ENCODE measurements around the gene THRB.

The THRB gene

DNA sequence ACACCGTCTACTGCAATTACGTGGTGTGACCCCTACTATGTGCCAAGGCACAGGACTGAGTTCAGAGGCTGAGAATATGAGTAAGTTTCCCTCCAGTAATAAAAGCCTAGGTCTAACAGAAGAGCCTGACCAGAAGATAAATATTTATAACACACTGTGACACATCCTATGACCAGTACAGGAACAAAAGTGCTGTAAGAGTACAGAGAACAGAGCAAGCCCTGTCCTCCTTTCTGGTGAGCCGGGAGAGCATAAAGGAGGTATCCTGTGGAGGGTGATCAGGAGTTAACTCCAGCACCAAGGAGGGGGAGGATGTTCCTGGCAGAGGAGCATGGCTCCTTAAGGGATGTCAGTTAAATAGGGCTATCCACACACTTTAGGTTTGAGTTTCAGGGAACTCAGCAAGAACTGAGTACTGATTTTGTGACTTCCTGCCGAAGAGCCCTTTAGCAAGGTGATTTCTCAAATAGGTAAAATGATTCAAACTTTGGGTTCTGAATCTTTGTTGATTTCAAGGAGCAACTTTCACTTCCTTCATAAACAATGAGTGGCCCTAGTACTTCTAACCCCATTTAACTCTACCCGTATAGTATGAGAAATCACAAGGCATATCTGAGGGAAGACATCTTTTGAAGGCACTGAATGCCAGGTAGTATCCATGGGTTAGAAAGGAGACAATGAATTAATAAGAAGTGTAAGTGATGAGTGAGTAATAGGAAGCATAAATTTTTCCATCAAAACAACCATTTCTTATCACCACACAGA is 198.0 kb downstream of the THRB start:
- no peak overlapping the region for H2AFZ ChIP-seq (ENCODE audit: low read depth, low read length)
- H3K4me3 ChIP-seq (ENCODE audit: low read length) = no peak overlapping the region
- H3K27me3 ChIP-seq (ENCODE audit: insufficient read depth, low read length) = peaks cover 3% of the 10 kb centered on the region
- no peaks in the 10 kb centered on the region for H3K4me1 ChIP-seq (ENCODE audit: insufficient read depth, low read length)
- H3K9me3 ChIP-seq (ENCODE audit: low read length) = no peaks in the 10 kb centered on the region
- no peaks in the 10 kb centered on the region for H3K36me3 ChIP-seq (ENCODE audit: insufficient read depth, low read length)

- no peaks in the 10 kb centered on the region for H3K36me3 ChIP-seq (ENCODE audit: insufficient read depth, low read length)
- no peaks in the 10 kb centered on the region for H3K9me3 ChIP-seq (ENCODE audit: low read length)
- H3K27me3 ChIP-seq (ENCODE audit: insufficient read depth, low read length) = no peaks in the 10 kb centered on the region
- H3K4me1 ChIP-seq (ENCODE audit: insufficient read depth, low read length) = no peaks in the 10 kb centered on the region
- no peak overlapping the region for H2AFZ ChIP-seq (ENCODE audit: low read depth, low read length)
- no peak overlapping the region for H3K4me3 ChIP-seq (ENCODE audit: low read length)
These were observed 200.5 kb downstream of the THRB start for GRCh38 chr3:24294150-24294549.

GRCh38 chr3:24291646-24292045 is 203.0 kb downstream of the THRB start:
- Histone ChIP-seq H2AFZ (ENCODE audit: low read depth, low read length) (no peak overlapping the region), H3K27me3 (ENCODE audit: insufficient read depth, low read length) (no peaks in the 10 kb centered on the region), H3K36me3 (ENCODE audit: insufficient read depth, low read length) (no peaks in the 10 kb centered on the region), H3K9me3 (ENCODE audit: low read length) (no peaks in the 10 kb centered on the region), H3K4me3 (ENCODE audit: low read length) (no peak overlapping the region), H3K4me1 (ENCODE audit: insufficient read depth, low read length) (no peaks in the 10 kb centered on the region)

DNA sequence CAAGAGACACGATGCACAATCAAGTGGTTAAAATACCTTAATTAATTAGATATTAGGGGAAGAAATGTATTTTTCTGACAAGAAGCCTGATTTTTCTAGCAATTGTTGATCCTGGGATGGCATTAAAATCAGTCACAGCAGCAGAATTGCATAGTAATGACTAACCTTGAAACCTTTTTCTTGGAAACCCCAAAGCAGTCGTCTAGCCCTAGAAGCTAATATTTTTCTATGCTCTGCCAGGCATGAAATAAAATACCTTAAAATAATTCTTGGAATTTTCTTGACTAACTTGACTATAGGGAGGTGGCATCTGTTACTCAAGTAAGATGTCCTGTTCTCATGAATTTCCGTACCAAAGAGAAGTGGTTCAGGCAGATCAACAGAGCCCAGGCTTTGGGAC is 204.1 kb downstream of the THRB start:
- Histone ChIP-seq H3K36me3 (ENCODE audit: insufficient read depth, low read length) (no peaks in the 10 kb centered on the region), H3K4me1 (ENCODE audit: insufficient read depth, low read length) (no peaks in the 10 kb centered on the region), H2AFZ (ENCODE audit: low read depth, low read length) (no peak overlapping the region), H3K9me3 (ENCODE audit: low read length) (no peaks in the 10 kb centered on the region), H3K27me3 (ENCODE audit: insufficient read depth, low read length) (no peaks in the 10 kb centered on the region), H3K4me3 (ENCODE audit: low read length) (no peak overlapping the region)

- Histone ChIP-seq H2AFZ (ENCODE audit: low read depth, low read length) (no peak overlapping the region), H3K4me3 (ENCODE audit: low read length) (no peak overlapping the region), H3K27me3 (ENCODE audit: insufficient read depth, low read length) (no peaks in the 10 kb centered on the region), H3K9me3 (ENCODE audit: low read length) (no peaks in the 10 kb centered on the region), H3K36me3 (ENCODE audit: insufficient read depth, low read length) (no peaks in the 10 kb centered on the region), H3K4me1 (ENCODE audit: insufficient read depth, low read length) (no peaks in the 10 kb centered on the region)
These were observed 206.0 kb downstream of the THRB start for GRCh38 chr3:24288496-24289236.

DNA sequence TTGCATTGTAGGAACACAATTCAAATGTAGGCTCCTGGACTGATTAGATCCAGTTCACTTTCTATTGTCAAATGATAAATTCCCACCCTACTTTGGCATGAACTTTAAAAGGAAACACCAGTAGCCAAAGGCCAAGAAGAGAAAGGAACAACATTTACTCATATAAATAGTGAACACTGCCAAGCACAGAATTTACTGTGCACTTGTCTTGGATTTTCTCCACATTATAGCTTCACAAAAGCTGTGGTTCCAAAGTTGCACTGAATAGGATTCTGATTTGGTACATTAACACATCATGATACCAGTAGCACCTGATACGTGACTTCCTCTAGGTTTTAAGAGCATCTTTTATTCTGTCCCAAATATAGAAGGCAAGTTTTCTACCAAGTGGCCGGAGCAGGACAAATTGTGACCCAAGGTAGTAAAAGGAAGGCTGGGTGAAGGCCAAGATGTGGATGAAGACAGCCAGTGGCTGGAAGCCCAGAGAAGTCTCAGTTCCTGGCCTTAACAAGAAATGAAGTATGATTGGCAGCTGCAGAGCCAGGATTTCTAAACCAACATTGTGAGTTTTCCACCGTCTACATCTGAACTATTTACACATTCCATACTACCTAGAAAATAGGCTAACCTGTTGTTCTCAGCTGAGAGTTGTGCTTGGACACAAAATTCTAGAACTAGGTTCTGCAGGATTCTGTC is 206.7 kb downstream of the THRB start:
- no peak overlapping the region for H3K4me3 ChIP-seq (ENCODE audit: low read length)
- H3K27me3 ChIP-seq (ENCODE audit: insufficient read depth, low read length) = no peaks in the 10 kb centered on the region
- no peaks in the 10 kb centered on the region for H3K4me1 ChIP-seq (ENCODE audit: insufficient read depth, low read length)
- H3K36me3 ChIP-seq (ENCODE audit: insufficient read depth, low read length) = no peaks in the 10 kb centered on the region
- H2AFZ ChIP-seq (ENCODE audit: low read depth, low read length) = no peak overlapping the region
- H3K9me3 ChIP-seq (ENCODE audit: low read length) = no peaks in the 10 kb centered on the region

DNA sequence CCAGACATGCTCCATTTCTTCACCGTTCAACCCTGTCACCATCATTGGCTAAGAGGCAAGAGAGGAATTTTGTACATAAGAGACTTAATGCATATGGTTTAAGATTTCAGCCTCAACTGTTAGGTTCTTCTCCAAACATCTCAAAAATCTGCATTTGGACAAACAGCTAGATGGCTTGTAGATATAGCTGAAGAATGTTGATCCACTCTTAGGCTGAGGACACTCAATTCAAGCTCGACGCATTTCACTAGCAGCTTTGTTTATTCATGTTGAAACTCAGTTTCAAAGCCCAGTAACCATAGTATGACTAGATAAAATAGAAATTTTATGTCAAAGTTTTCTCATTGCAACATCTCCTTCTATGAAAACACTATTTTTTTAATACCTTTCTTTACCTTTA is 208.2 kb downstream of the THRB start:
- H3K9me3 ChIP-seq (ENCODE audit: low read length) = no peaks in the 10 kb centered on the region
- H3K36me3 ChIP-seq (ENCODE audit: insufficient read depth, low read length) = no peaks in the 10 kb centered on the region
- H3K27me3 ChIP-seq (ENCODE audit: insufficient read depth, low read length) = no peaks in the 10 kb centered on the region
- no peak overlapping the region for H2AFZ ChIP-seq (ENCODE audit: low read depth, low read length)
- H3K4me3 ChIP-seq (ENCODE audit: low read length) = no peak overlapping the region
- H3K4me1 ChIP-seq (ENCODE audit: insufficient read depth, low read length) = no peaks in the 10 kb centered on the region

GRCh38 chr3:24278543-24278942 is 216.1 kb downstream of the THRB start:
- H3K4me3 ChIP-seq (ENCODE audit: low read length) = no peak overlapping the region
- no peak overlapping the region for H2AFZ ChIP-seq (ENCODE audit: low read depth, low read length)
- H3K9me3 ChIP-seq (ENCODE audit: low read length) = no peaks in the 10 kb centered on the region
- H3K27me3 ChIP-seq (ENCODE audit: insufficient read depth, low read length) = no peaks in the 10 kb centered on the region
- no peaks in the 10 kb centered on the region for H3K4me1 ChIP-seq (ENCODE audit: insufficient read depth, low read length)
- no peaks in the 10 kb centered on the region for H3K36me3 ChIP-seq (ENCODE audit: insufficient read depth, low read length)

DNA sequence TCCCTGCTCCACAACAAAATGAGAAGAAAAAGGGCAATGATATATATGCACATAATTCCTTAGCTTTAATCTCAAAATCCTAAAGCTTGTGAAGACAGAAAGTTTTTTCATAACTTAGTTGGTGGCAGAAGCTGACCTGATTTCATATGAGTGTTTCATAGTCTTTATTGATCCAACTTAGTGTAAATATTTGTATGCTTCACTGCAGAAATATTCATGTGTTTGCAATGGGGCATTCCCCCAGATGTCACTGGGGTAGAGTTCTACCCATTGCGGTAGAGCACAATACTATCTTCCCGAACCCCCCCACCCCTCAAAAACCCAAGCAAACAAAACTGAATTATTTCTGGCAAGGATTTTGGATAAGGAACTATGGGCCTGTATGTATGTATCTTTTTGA is 221.2 kb downstream of the THRB start:
- Histone ChIP-seq H3K27me3 (ENCODE audit: insufficient read depth, low read length) (no peaks in the 10 kb centered on the region), H3K36me3 (ENCODE audit: insufficient read depth, low read length) (no peaks in the 10 kb centered on the region), H3K4me3 (ENCODE audit: low read length) (no peak overlapping the region), H2AFZ (ENCODE audit: low read depth, low read length) (no peak overlapping the region), H3K9me3 (ENCODE audit: low read length) (no peaks in the 10 kb centered on the region), H3K4me1 (ENCODE audit: insufficient read depth, low read length) (no peaks in the 10 kb centered on the region)

GRCh38 chr3:24272875-24273274 is 221.8 kb downstream of the THRB start:
- Histone ChIP-seq H3K36me3 (ENCODE audit: insufficient read depth, low read length) (no peaks in the 10 kb centered on the region), H3K4me1 (ENCODE audit: insufficient read depth, low read length) (no peaks in the 10 kb centered on the region), H3K4me3 (ENCODE audit: low read length) (no peak overlapping the region), H2AFZ (ENCODE audit: low read depth, low read length) (no peak overlapping the region), H3K27me3 (ENCODE audit: insufficient read depth, low read length) (no peaks in the 10 kb centered on the region), H3K9me3 (ENCODE audit: low read length) (no peaks in the 10 kb centered on the region)

DNA sequence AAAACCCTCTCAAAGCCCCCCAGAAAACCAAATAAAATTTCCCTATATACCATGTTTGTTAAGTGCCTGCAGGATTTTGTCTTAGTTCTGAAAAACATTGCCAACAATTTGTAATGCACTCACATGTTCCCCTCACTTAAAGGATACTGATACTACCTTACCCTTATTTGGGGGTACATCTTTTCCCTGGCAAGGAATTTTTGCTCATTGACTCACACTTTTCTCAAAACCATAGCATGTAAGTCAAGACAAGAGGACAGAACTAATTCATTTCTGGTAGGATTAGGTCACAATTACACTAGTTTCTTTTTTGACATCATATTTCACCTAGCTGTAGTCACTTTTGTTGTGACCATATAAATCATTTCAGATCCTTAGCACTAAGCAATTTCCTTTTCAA is 222.2 kb downstream of the THRB start:
- Histone ChIP-seq H3K27me3 (ENCODE audit: insufficient read depth, low read length) (no peaks in the 10 kb centered on the region), H3K36me3 (ENCODE audit: insufficient read depth, low read length) (no peaks in the 10 kb centered on the region), H2AFZ (ENCODE audit: low read depth, low read length) (no peak overlapping the region), H3K9me3 (ENCODE audit: low read length) (no peaks in the 10 kb centered on the region), H3K4me1 (ENCODE audit: insufficient read depth, low read length) (no peaks in the 10 kb centered on the region), H3K4me3 (ENCODE audit: low read length) (no peak overlapping the region)

- Histone ChIP-seq H3K36me3 (ENCODE audit: insufficient read depth, low read length) (no peaks in the 10 kb centered on the region), H3K4me3 (ENCODE audit: low read length) (no peak overlapping the region), H3K27me3 (ENCODE audit: insufficient read depth, low read length) (no peaks in the 10 kb centered on the region), H3K9me3 (ENCODE audit: low read length) (no peaks in the 10 kb centered on the region), H3K4me1 (ENCODE audit: insufficient read depth, low read length) (no peaks in the 10 kb centered on the region), H2AFZ (ENCODE audit: low read depth, low read length) (no peak overlapping the region)
These were observed 223.4 kb downstream of the THRB start for GRCh38 chr3:24271228-24271627.

- no peaks in the 10 kb centered on the region for H3K9me3 ChIP-seq (ENCODE audit: low read length)
- no peaks in the 10 kb centered on the region for H3K36me3 ChIP-seq (ENCODE audit: insufficient read depth, low read length)
- H3K4me3 ChIP-seq (ENCODE audit: low read length) = no peak overlapping the region
- no peaks in the 10 kb centered on the region for H3K4me1 ChIP-seq (ENCODE audit: insufficient read depth, low read length)
- no peaks in the 10 kb centered on the region for H3K27me3 ChIP-seq (ENCODE audit: insufficient read depth, low read length)
- H2AFZ ChIP-seq (ENCODE audit: low read depth, low read length) = no peak overlapping the region
These were observed 223.9 kb downstream of the THRB start for GRCh38 chr3:24270744-24271143.

All from neuron (in vitro differentiated cells).